Activated T-helper 1 cell treated with anti-CD3 and anti-CD28 coated beads, Interleukin-12 subunit alpha, Interleukin-12 subunit beta, Interleukin-2, Interleukin-4 antibody, amounts not matched to agents 30 ng/mL and 10 ng/mL and 1 ng/mL, durations not matched to agents 14 hours and 24 hours and 36 hours (primary cell): ENCODE measurements around the gene DNAJC27. TPM values are rescaled to one million over a fixed set of nuclear protein-coding genes. Genes with fewer than 3 reads are reported as not detected.

Experiments
- DNase-seq: peaks from one replicate; pipeline ENCODE4 v3.0.0; 2021; ENCODE audit warnings: low spot score
- H3K27ac Mint-ChIP-seq: one replicate; pipeline ENCODE4 v1.8.0; 2021; ENCODE audit warnings: mild to moderate bottlenecking, mixed read lengths
- H3K27me3 Mint-ChIP-seq: one replicate; pipeline ENCODE4 v1.8.0; 2022; ENCODE audit warnings: mild to moderate bottlenecking, moderate library complexity, mixed read lengths; ENCODE audit not compliant: insufficient read depth
- H3K36me3 Mint-ChIP-seq: one replicate; pipeline ENCODE4 v1.8.0; 2021; ENCODE audit warnings: low read depth, mixed read lengths
- H3K4me1 Mint-ChIP-seq: one replicate; pipeline ENCODE4 v1.8.0; 2021; ENCODE audit warnings: low read depth, mixed read lengths
- H3K4me3 Mint-ChIP-seq: one replicate; pipeline ENCODE4 v1.8.0; 2021; ENCODE audit warnings: mild to moderate bottlenecking, moderate library complexity, mixed read lengths
- H3K9me3 Mint-ChIP-seq: one replicate; pipeline ENCODE4 v1.8.0; 2021; ENCODE audit warnings: mixed read lengths
- intact Hi-C: fragments of 100-400 bp; cut with micrococcal nuclease; formaldehyde crosslinking; loops from one replicate; pipeline ENCODE4 v1.15.1; 2024
- total RNA-seq: library from RNA; stranded (reverse); gene quantifications from 2 replicates; pipeline ENCODE4 v1.2.3, GENCODE V29; 2022

DNAJC27 gene
- total RNA-seq, 1 donor from 2014 or later: 7.0 TPM

DNA sequence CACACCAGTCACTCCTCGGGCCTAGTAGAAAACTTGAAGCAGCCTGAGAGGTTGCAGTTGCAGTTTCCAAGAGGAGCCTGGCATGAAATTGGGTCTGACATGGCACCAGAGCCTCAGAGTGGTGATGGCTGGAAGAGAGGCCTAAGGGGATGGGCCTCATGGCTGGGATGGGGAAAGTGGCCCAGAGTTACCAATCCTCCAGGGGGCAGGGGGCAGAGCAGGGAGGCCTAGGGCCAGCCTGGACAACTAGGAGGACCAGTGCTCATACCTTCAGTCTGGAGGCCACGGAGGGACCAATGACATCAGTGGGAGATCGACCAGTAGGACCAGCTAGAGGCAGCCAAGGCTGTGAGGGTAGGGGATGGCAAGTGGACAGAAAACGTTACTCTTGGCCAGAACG lies 36.6 kb downstream of the DNAJC27 start:
- no peaks in the 10 kb centered on the region for H3K36me3 Mint-ChIP-seq
- no peaks in the 10 kb centered on the region for H3K9me3 Mint-ChIP-seq
- H3K27ac Mint-ChIP-seq: no peak overlapping the region
- H3K27me3 Mint-ChIP-seq: peaks cover 5% of the 10 kb centered on the region
- peaks cover 8% of the 10 kb centered on the region for H3K4me1 Mint-ChIP-seq
- no peak for DNase-seq
- intact Hi-C loops: no loop called here
- no peak overlapping the region for H3K4me3 Mint-ChIP-seq

- intact Hi-C loops: no loop called here
- peaks cover 8% of the 10 kb centered on the region for H3K4me1 Mint-ChIP-seq
- no peak for DNase-seq
- H3K27me3 Mint-ChIP-seq: peaks cover 2% of the 10 kb centered on the region
- H3K36me3 Mint-ChIP-seq: no peaks in the 10 kb centered on the region
- no peak overlapping the region for H3K27ac Mint-ChIP-seq
- no peaks in the 10 kb centered on the region for H3K9me3 Mint-ChIP-seq
- no peak overlapping the region for H3K4me3 Mint-ChIP-seq
Observed at GRCh38 chr2:24932715-24933114, 39.0 kb downstream of the DNAJC27 start.

DNA sequence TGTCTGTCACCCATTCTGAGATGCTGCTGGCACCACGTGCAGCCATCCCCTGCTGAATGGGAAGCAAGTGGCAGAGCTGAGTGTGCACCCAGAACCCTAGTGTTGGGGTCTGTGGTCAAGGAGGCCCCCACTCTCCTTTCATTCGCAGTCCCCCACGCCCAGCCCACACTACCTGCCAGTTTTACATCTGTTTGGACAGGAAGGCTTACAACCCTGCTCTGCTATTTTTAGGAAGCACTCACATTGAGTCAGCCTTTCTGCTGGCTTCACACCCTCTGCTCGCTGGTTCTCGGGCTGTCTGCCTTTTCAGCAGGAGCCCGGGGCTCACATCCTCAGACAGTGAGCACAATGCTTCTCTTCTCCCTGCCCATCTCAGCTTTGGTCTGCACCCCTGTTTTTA lies 41.0 kb downstream of the DNAJC27 start:
- Mint-ChIP-seq H3K27ac (no peak overlapping the region), H3K36me3 (no peaks in the 10 kb centered on the region), H3K4me1 (peaks cover 13% of the 10 kb centered on the region), H3K9me3 (no peaks in the 10 kb centered on the region), H3K27me3 (peaks cover 5% of the 10 kb centered on the region), H3K4me3 (no peak overlapping the region)
- DNase-seq: no peak
- intact Hi-C loops: no loop called here

DNA sequence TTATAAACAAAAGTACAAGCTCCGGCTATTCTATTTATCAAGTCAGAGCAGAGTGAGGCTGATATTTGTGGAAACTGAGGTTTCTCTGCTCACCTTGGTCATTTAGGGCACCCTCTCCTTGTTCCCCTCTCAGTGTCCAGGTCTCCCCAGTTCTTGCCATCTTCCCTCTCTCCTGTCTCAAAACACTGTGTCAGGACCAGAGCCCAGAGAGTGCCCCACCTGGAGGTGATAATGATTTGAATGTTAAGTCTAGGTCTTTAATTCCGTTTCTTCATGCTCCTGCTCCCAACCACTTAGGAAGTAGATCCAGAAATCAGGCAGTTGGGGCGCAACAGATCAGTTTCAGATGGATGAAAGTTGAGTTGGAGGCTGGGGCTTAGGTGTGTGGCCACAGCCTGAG lies 42.5 kb downstream of the DNAJC27 start:
- Mint-ChIP-seq H3K27ac (no peak overlapping the region), H3K4me3 (no peak overlapping the region), H3K36me3 (no peaks in the 10 kb centered on the region), H3K4me1 (peaks cover 13% of the 10 kb centered on the region), H3K27me3 (peaks cover 5% of the 10 kb centered on the region), H3K9me3 (no peaks in the 10 kb centered on the region)
- DNase-seq: no peak
- intact Hi-C loops: no loop called here

GRCh38 chr2:24928036-24928435 lies 43.7 kb downstream of the DNAJC27 start:
- Mint-ChIP-seq H3K4me1 (peaks cover 13% of the 10 kb centered on the region), H3K36me3 (no peaks in the 10 kb centered on the region), H3K27me3 (peaks cover 4% of the 10 kb centered on the region)

DNA sequence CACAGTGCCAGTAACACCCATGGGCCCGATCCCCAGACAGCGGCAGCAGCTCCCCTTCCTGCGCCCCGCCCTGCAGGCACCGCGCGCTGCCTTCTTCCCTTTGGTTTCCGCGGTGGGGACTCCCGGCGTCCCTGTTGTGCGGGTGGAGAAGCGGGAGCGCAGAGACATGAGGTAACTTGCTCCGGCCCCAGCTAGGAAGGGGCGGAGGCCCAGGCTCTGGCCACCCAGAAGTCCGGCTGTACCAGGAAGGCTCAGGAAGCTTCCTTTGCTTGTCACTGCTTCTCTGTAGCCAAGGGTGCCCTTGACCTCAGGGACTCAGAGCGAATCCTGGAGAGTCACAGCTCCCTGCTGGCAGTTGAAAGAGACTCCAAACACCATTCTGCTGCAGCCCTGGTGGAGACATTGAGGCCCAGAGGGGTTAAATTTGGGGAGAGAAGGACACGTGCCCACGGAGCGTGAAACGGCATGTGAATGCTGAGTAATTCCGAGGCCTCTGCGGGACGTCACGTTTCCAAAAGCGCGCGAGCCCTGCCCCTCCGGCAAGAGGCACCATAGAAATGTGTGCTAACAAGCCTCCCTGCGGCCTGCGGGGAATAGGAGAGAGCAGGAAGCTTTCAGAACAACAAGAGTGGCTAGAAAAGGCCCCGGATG lies 45.0 kb downstream of the DNAJC27 start:
- peaks cover 13% of the 10 kb centered on the region for H3K4me1 Mint-ChIP-seq
- no peaks in the 10 kb centered on the region for H3K36me3 Mint-ChIP-seq
- H3K4me3 Mint-ChIP-seq: no peak overlapping the region
- DNase-seq: no peak
- no peak overlapping the region for H3K27ac Mint-ChIP-seq
- H3K27me3 Mint-ChIP-seq: peaks cover 5% of the 10 kb centered on the region
- intact Hi-C loops: no loop called here
- H3K9me3 Mint-ChIP-seq: no peaks in the 10 kb centered on the region

More at GRCh38 chr2:24928036-24928435, 43.7 kb downstream of the DNAJC27 start:
- intact Hi-C loops: no loop called here
- DNase-seq: no peak
- Mint-ChIP-seq H3K27ac (no peak overlapping the region), H3K4me3 (no peak overlapping the region), H3K9me3 (no peaks in the 10 kb centered on the region)

- H3K4me3 Mint-ChIP-seq: no peak overlapping the region
- H3K27ac Mint-ChIP-seq: no peak overlapping the region
- H3K9me3 Mint-ChIP-seq: no peaks in the 10 kb centered on the region
- intact Hi-C loops: no loop called here
- H3K4me1 Mint-ChIP-seq: peaks cover 12% of the 10 kb centered on the region
- H3K36me3 Mint-ChIP-seq: no peaks in the 10 kb centered on the region
- DNase-seq: no peak
- peaks cover 5% of the 10 kb centered on the region for H3K27me3 Mint-ChIP-seq
Observed at GRCh38 chr2:24926220-24926601, 45.5 kb downstream of the DNAJC27 start.

- intact Hi-C loops: no loop called here
- no peaks in the 10 kb centered on the region for H3K9me3 Mint-ChIP-seq
- no peak for DNase-seq
Observed at GRCh38 chr2:24925815-24926214, 45.9 kb downstream of the DNAJC27 start.

GRCh38 chr2:24924732-24925131 lies 47.0 kb downstream of the DNAJC27 start:
- peaks cover 12% of the 10 kb centered on the region for H3K4me1 Mint-ChIP-seq
- no peak for DNase-seq
- H3K27me3 Mint-ChIP-seq: peaks cover 5% of the 10 kb centered on the region
- no peaks in the 10 kb centered on the region for H3K36me3 Mint-ChIP-seq
- no peaks in the 10 kb centered on the region for H3K9me3 Mint-ChIP-seq
- intact Hi-C loops: no loop called here
- H3K27ac Mint-ChIP-seq: no peak overlapping the region
- H3K4me3 Mint-ChIP-seq: no peak overlapping the region

More at GRCh38 chr2:24925815-24926214, 45.9 kb downstream of the DNAJC27 start:
- H3K27ac Mint-ChIP-seq: no peak overlapping the region
- no peak overlapping the region for H3K4me3 Mint-ChIP-seq
- H3K4me1 Mint-ChIP-seq: peaks cover 12% of the 10 kb centered on the region
- peaks cover 5% of the 10 kb centered on the region for H3K27me3 Mint-ChIP-seq
- H3K36me3 Mint-ChIP-seq: no peaks in the 10 kb centered on the region

- intact Hi-C loops: no loop called here
- DNase-seq: no peak
- Mint-ChIP-seq H3K4me1 (peaks cover 13% of the 10 kb centered on the region), H3K27ac (no peak overlapping the region), H3K36me3 (no peaks in the 10 kb centered on the region), H3K9me3 (no peaks in the 10 kb centered on the region), H3K4me3 (no peak overlapping the region), H3K27me3 (peaks cover 5% of the 10 kb centered on the region)
Observed at GRCh38 chr2:24924266-24924665, 47.5 kb downstream of the DNAJC27 start.

DNA sequence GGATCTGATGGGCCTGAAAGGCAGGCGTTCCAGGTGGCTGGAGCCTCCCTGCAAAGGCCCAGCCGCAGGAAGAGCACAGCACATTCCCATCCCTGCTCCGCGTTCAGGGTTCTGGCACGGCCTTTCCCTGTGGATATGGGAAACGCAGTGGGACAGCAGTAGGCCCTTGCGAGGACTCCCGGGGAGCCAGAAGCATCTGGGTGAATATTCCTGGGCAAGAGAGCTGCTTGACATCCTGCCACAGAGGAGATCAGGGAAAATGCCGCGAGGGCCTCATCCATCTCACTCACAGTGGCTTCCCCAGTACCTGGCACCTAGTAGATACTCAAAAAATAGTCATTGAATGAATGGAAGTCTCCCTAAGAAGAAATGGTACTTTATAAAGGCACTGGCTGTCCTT lies 48.6 kb downstream of the DNAJC27 start:
- Mint-ChIP-seq H3K4me1 (peaks cover 23% of the 10 kb centered on the region), H3K9me3 (no peaks in the 10 kb centered on the region), H3K27ac (no peak overlapping the region), H3K4me3 (no peak overlapping the region), H3K36me3 (peaks cover 1% of the 10 kb centered on the region), H3K27me3 (peaks cover 5% of the 10 kb centered on the region)
- DNase-seq: no peak
- intact Hi-C loops: no loop called here

DNA sequence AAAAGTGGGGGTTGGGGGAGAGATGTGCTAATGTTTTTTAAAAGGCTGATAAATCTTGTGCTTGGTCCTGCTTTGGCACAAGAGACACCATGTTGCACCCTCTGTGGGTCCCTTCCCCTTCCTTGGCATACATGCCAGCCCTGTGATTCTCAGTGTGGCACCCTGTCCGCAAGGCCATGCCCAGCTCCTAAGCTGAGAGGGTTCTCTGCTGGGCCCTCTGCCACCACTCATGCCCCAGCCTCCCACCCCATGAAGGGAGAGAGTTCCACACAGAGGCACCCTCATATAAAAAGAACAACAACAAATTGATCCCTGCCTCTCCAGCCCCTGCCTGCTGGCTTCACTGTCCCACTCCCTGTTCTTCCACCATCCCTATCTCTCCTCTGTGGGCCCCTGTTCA lies 49.2 kb downstream of the DNAJC27 start:
- intact Hi-C loops: no loop called here
- Mint-ChIP-seq H3K36me3 (peaks cover 7% of the 10 kb centered on the region), H3K27ac (no peak overlapping the region), H3K4me1 (peaks cover 29% of the 10 kb centered on the region), H3K27me3 (peaks cover 5% of the 10 kb centered on the region), H3K4me3 (no peak overlapping the region), H3K9me3 (no peaks in the 10 kb centered on the region)
- DNase-seq: no peak

- intact Hi-C loops: loop anchor here (1.0 to 2.0 kb wide), 4 partner anchors 121 to 874 kb away; partner anchors contain the start of genes CENPO, EFR3B, PTRHD1 and WDCP
- Mint-ChIP-seq H3K27me3 (peaks cover 2% of the 10 kb centered on the region), H3K4me1 (peaks cover 32% of the 10 kb centered on the region), H3K4me3 (peak overlapping the region; percentile 85), H3K36me3 (peaks cover 10% of the 10 kb centered on the region), H3K9me3 (no peaks in the 10 kb centered on the region), H3K27ac (peak overlapping the region; percentile 71)
- DNase-seq: no peak
Observed at GRCh38 chr2:24920809-24921441, 50.8 kb downstream of the DNAJC27 start.
